ENCODE measurements around the gene SEC23A. TPM values are rescaled to one million over a fixed set of nuclear protein-coding genes. Genes with fewer than 3 reads are reported as not detected.

SEC23A gene
- total and polyA plus RNA-seq, 2 donors (not counting 3 experiments of a cell fraction or from before 2014, with no cell fraction given) = 78.3 to 155 TPM

GRCh38 chr14:38993981-38994380 lies 109.1 kb downstream of the SEC23A start:
- Histone ChIP-seq H3K4me2 (ENCODE audit: insufficient read depth, low read length) (no peak overlapping the region), H2AFZ (ENCODE audit: low read depth, low read length) (no peak overlapping the region), H3K79me2 (ENCODE audit: control insufficient read depth, insufficient read depth, low read length) (no peaks in the 10 kb centered on the region), H3K36me3 (ENCODE audit: control insufficient read depth in 2 of 2, extremely low read depth in 1 of 2, insufficient read depth in 2 of 2, low read length in 2 of 2) (no peaks in the 10 kb centered on the region), H3K27ac (ENCODE audit: insufficient read depth, low read depth, low read length) (no peak overlapping the region), H3K27me3 (ENCODE audit: control insufficient read depth in 2 of 2, insufficient read depth in 2 of 2, low read length in 2 of 2) (no peaks in the 10 kb centered on the region), H3K9me1 (replicated peaks; ENCODE audit: control insufficient read depth, extremely low read depth, insufficient read depth, low read length) (no peaks in the 10 kb centered on the region), H4K20me1 (replicated peaks; ENCODE audit: control insufficient read depth, extremely low read depth, insufficient read depth, low read length) (no peaks in the 10 kb centered on the region), H3K4me1 (ENCODE audit: control insufficient read depth, extremely low read depth, insufficient read depth, low read length) (peaks cover 45% of the 10 kb centered on the region), H3K9me3 (replicated peaks; ENCODE audit: control insufficient read depth, insufficient read depth, low read length) (no peaks in the 10 kb centered on the region), H3K9ac (replicated peaks; ENCODE audit: extremely low read depth, insufficient read depth, low read length) (no peak overlapping the region), H3K4me3 (replicated peaks in 1 of 3; ENCODE audit: insufficient read depth in 1 of 3, low read depth in 1 of 3, low read length in 3 of 3) (no peak overlapping the region)
- no peak for TF ChIP-seq MAX (IDR thresholded peaks at IDR 0.05; ENCODE audit: insufficient read depth, insufficient read length)
- no peak for TF ChIP-seq GATA2 (IDR thresholded peaks at IDR 0.05; ENCODE audit: insufficient read depth, insufficient read length, low read depth, low read length)
- TF ChIP-seq POLR2A (IDR thresholded peaks at IDR 0.05; ENCODE audit: low read depth, low read length) = no peak
- no peak for TF ChIP-seq MYC (IDR thresholded peaks at IDR 0.05; ENCODE audit: low read depth, low read length)
- TF ChIP-seq JUN (IDR thresholded peaks at IDR 0.05; ENCODE audit: borderline replicate concordance, insufficient read depth, insufficient read length, low read depth) = no peak
- no peak for TF ChIP-seq FOS (IDR thresholded peaks at IDR 0.05; ENCODE audit: borderline replicate concordance, insufficient read depth, low read length)
- no peak for TF ChIP-seq EZH2 (IDR thresholded peaks at IDR 0.05; ENCODE audit: borderline replicate concordance, low read depth, low read length, severe bottlenecking)
- TF ChIP-seq CTCF (IDR thresholded peaks at IDR 0.05; ENCODE audit: extremely low read depth in 1 of 2, insufficient read depth in 1 of 2, low read depth in 1 of 2, low read length in 2 of 2) = no peak
- no peak for TF ChIP-seq POLR2AphosphoS5 (IDR thresholded peaks at IDR 0.05; ENCODE audit: insufficient read depth, low read depth, low read length)
- intact Hi-C loops (cut with micrococcal nuclease) = loop anchor here (2.0 to 10.0 kb wide), 3 partner anchors 127 to 683 kb away; no protein-coding TSS in a partner anchor
- ChIA-PET CTCF (interaction anchor here (1.1 to 2.3 kb wide), 5 partner anchors 19 to 389 kb away, joined by 3 to 10 read pairs (median 4); no protein-coding TSS in a partner anchor), POLR2A (no interaction called here)
- BruUV-seq (replicated peaks) = no TSS peak
- FAIRE-seq = no peak
- dilution Hi-C loops (cut with MboI; ENCODE audit: extremely low pct_ligation_motif_present, low sequenced_read_pairs) = no loop called here
- no peak for DNase-seq (ENCODE audit: low read depth, low spot score)
